ENCODE measurements around the gene RTKN2. TPM values are rescaled to one million over a fixed set of nuclear protein-coding genes. Genes with fewer than 3 reads are reported as not detected.
"Not testable (repeated sequence)": the region's sequence is repeated elsewhere in the genome, so short reads cannot be mapped to it uniquely, and the experiment has no call there.

Gene RTKN2, protein sequence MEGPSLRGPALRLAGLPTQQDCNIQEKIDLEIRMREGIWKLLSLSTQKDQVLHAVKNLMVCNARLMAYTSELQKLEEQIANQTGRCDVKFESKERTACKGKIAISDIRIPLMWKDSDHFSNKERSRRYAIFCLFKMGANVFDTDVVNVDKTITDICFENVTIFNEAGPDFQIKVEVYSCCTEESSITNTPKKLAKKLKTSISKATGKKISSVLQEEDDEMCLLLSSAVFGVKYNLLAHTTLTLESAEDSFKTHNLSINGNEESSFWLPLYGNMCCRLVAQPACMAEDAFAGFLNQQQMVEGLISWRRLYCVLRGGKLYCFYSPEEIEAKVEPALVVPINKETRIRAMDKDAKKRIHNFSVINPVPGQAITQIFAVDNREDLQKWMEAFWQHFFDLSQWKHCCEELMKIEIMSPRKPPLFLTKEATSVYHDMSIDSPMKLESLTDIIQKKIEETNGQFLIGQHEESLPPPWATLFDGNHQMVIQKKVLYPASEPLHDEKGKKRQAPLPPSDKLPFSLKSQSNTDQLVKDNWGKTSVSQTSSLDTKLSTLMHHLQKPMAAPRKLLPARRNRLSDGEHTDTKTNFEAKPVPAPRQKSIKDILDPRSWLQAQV
- 0.29 TPM in 2 replicates for total RNA-seq

DNA sequence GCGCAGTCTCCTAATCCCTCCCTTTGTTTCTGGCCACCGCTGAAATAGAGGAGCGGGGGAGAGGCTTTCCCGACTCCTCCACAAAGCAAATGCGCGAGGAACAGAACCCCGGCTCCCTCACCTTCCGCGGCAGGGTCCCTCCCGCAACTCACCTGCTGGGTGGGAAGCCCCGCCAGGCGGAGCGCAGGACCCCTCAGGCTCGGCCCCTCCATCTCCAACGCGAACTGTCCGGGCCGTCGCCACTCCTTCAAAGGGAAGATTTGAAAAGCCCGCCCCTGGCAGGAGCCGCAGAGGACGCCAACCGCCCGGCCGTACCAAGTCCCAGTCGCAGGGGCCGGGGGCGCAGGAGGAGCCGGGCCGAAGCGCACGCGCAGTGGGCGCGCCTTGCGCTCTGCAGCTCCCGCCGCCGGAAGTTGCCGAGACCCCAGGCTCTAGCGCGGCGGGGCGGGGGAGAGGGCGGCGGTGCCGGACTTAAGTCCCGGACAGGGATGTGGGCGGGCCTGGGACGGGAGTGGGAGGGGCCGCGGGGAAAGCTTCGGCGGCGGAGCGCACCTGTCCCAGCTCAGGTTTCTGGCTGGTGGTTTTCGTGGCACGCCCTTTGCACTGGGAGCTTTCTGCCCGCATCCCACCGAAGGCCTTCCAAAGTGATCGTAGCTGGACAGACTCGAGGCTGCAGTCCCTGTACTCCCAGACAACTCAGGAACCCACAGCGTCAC, at the start of gene RTKN2:
Gene RTKN2 (minus strand): TSS at position 446 of the 716 bp plus-strand sequence. CDS start 234 bp downstream, at position 212.
- no peak for DNase-seq (ENCODE audit: extremely low read depth, low read depth, low spot score)

DNA sequence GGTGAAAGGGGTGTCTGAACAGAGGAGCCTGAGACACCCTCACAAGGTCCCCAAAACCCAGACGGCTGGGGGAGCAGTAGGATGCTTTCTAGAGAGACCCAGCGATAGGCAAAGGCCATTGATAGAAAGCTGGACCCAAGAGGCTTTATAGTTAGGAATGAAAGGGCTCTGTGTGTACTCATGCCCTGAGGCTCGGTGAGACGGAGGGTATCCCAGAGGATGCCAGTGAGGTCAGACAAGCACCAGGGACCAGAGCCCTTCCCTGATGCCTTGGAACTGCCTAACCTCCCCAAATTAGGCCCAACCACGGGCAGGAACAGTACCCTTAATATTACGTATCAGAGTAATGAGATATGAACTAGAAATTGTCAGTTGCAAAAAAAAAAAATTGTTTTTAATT, 48.6 kb upstream of the RTKN2 start:
- DNase-seq (ENCODE audit: extremely low read depth, low read depth, low spot score) = no peak

DNA sequence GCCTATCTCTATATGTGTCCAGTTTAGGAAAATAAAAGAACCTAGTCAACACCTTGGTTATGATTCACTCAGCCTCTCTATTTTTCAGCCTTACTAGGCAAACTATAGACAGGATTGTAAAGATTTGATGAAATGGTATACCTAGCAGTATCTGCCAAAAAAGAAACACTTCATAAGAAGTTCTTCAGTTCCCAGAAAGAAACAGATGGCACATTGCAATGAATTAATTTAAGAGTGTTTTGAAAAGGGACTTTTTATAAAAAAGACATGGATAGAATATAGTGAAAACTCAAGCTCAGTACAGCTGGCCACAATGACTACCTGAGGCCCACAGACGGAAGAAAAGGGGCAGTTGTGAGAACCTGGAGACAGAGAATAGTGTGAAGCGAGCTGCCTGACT, 40.6 kb upstream of the RTKN2 start:
- no peak for DNase-seq (ENCODE audit: extremely low read depth, low read depth, low spot score)

DNA sequence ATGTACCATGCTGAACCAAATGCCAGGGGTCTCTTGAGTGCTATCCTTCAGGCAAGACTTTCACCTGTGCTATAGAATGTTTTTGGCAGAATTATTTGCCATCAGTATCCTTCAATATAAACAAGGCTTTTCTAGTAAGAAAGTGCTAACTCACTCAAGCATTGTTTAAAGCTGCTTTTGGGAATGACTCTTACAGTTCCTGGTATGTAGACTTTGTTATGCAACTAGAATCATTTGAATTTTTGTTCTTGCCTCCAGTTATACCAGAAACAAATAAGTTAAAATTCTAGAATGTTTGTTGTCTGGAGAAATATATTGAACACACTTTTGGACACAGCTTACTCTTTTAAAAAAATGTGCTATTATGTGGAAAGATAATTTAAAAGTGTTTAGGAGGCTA, 39.5 kb upstream of the RTKN2 start:
- DNase-seq (ENCODE audit: extremely low read depth, low read depth, low spot score) = no peak

DNA sequence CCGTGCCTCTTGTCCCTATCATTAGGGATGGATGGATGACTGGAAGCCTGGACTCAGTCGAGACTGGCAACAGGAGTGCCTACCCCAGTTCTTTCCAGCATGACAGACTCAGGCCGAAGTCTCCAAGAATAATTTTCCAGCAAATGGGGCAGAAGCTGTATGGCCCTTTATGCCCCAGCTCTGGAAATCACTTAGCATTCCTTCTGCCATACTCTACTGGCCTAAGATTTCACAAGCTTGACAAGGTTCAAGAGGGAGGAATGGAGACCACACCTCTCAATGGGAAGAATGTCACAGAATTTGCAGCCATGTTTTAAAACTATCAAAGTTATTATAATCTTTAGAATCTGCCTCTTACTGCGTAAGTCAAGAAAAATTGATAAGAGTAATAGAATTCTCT, 39.0 kb upstream of the RTKN2 start:
- no peak for DNase-seq (ENCODE audit: extremely low read depth, low read depth, low spot score)

DNA sequence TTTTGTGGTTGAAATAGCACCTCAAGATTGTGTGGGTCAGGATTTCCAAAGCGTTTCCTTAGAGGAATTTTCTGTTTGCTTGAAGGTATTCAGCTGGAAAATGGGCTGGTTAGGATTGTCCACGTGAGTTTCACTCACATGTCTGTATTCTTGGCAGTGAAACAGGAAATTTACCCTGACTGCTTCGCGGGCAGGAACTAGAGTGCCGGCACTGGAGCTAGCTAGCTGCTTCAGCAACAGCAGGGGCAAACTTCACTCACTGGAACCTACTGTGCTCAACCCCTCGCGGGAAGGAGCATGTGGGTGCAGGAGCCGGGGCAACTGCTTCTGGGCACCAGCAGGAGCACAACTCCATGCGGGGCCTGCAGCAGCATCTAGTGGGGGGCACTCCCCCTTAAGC, 38.0 kb upstream of the RTKN2 start:
- DNase-seq (ENCODE audit: extremely low read depth, low read depth, low spot score) = no peak

DNA sequence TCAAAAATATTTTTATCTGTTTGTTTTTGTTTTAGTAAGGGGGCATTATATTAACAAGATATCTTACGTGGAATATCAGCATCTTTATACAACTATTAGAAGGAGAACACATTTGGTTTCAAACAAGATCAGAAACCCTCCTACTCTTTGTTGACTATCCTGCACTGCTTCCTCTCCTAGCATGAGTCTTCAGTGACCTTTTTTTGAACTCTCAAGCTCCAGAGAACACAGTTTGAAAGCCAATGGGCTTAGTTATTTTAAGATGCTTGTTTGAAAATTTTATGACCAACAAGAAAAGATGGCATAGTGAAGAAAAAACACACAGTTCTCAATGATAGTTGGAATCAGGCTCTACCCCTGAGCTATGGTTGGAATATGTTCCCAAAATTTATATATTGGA, 37.2 kb upstream of the RTKN2 start:
- no peak for DNase-seq (ENCODE audit: extremely low read depth, low read depth, low spot score)

DNA sequence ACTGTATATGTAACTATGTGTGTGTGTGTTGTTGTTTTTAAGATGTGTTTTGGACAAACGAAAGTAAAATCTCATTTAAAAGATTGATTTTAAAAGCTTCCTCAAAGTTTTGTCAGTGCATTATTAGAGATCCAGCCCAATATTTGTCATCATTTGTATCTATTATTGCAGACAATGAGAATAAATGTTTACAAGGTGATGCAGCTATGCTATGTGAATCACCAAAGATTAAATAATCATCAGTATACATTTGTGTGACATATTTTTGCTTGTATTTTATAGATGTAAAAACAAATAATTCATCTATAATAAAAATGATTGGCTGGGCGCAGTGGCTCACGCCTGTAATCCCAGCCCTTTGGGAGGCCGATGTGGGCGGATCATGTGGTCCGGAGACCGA, 35.3 kb upstream of the RTKN2 start:
- DNase-seq (ENCODE audit: extremely low read depth, low read depth, low spot score) = no peak

DNA sequence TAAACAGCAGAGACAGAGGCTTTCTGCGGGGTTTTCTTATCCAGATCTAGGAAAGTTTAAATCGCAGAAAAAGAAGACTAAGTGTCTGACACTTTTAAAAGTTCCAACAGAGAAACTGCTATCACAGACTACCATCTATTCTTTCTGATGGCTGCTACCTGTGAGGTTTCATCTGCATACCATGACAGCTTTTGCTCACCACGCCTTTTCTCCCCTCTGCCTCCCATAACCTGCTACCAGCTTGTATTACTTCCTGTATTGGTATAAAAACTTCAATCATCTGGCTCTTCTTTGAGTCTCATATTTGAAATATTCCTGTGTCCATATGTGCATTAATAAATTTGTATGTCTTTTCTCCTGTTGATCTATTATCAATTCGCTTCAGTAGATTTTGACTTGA, 34.1 kb upstream of the RTKN2 start:
- DNase-seq (ENCODE audit: extremely low read depth, low read depth, low spot score) = no peak

DNA sequence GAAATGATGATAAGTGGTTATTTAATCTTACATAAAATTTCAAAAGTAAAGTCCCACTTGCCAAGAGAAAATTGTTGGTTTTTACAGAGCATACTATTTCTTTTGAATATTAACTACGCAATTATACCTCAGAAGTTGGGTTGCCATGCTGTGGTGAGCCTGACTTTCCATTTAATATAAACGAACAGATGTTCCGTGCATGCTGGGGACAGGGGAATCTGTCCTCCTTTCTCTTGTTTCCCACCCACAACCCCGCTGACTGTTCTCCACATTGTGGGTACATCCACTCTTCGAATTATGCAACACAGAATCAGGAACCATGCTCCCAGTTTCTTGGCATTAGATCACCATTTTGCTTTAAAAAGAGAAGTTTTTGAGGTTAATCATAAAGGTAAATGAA, 29.2 kb upstream of the RTKN2 start:
- DNase-seq (ENCODE audit: extremely low read depth, low read depth, low spot score) = no peak

DNA sequence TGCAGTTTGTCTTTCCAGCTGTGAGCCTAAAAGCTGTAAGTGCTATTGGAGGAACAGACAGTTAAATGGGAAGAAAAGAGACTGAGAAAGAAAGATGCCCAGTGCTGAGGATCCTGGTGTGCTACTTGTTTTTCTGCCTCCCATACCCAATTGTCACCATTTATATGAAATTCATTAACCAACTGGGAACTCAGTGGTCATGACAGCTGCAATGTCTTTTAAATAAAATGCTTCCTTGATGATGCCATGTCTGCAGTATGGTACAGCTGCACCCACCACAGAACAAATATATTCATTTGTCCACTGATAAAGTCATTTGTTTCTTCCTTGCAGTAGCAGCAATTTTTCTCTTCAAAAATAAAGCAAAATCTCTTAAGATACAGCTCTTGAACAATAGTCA, 15.6 kb upstream of the RTKN2 start:
- DNase-seq (ENCODE audit: extremely low read depth, low read depth, low spot score) = no peak

DNA sequence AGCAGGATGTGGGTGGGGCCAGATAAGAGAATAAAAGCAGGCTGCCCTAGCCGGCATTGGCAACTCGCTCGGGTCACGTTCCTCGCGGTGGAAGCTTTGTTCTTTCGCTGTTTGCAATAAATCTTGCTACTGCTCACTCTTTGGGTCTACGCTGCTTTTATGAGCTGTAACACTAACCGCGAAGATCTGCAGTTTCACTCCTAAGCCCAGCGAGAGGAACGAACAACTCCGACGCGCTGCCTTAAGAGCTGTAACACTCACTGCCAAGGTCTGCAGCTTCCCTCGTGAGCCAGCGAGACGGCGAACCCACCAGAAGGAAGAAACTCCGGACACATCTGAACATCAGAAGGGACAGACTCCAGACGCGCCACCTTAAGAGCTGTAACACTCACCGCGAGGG, 12.7 kb upstream of the RTKN2 start:
- not testable (repeated sequence) for DNase-seq (ENCODE audit: extremely low read depth, low read depth, low spot score)

DNA sequence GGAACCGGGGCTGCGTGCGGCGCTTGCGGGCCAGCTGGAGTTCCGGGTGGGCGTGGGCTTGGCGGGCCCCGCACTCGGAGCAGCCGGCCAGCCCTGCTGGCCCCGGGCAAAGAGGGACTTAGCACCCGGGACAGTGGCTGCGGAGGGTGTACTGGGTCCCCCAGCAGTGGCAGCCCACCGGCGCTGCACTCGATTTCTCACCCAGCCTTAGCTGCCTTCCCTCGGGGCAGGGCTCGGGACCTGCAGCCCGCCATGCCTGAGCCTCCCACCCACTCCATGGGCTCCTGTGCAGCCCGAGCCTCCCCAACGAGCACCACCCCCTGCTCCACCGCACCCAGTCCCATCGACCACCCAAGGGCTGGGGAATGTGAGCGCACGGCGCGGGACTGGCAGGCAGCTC, 11.7 kb upstream of the RTKN2 start:
- not testable (repeated sequence) for DNase-seq (ENCODE audit: extremely low read depth, low read depth, low spot score)

DNA sequence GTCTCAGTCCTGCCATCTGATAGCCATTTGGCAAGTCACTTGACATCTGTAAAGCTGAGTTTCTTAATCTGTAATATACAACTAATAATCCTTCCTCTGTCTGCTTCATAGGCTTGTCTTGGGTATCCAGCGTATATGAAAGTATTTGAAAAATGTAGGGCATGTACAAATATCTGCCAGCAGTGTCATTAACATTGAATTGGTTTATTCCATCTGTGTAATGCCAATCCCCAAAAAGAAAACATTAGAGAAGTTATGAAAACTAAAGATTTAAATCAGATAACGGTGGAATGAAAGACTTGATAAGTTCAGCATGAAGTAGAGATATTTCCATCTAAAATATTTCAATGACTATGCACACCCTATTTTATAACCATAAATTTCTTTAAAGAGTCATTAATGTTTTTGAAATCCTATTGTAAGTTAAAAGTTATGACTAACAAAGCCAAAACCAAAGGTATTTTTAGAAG, 9.8 kb upstream of the RTKN2 start:
- DNase-seq (ENCODE audit: extremely low read depth, low read depth, low spot score) = no peak

DNA sequence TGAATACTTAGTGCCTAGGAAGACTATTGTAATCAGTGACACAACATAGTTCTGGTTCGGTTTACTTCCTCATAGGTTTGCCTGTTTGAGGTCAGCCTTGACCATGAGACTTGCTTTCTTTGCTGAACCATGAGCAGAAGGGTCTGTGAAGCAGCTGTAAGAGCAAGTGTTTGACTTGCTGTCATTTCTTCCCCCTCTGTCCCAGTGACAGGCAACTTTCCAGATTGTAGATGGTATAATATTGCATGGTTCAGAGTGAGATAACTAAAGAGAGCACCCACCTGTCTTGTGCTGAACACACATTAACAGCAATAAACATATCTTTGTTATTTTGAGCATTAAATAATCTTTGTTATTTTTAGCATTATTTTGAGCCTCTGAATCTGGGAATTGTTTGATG, 9.3 kb upstream of the RTKN2 start:
- no peak for DNase-seq (ENCODE audit: extremely low read depth, low read depth, low spot score)

DNA sequence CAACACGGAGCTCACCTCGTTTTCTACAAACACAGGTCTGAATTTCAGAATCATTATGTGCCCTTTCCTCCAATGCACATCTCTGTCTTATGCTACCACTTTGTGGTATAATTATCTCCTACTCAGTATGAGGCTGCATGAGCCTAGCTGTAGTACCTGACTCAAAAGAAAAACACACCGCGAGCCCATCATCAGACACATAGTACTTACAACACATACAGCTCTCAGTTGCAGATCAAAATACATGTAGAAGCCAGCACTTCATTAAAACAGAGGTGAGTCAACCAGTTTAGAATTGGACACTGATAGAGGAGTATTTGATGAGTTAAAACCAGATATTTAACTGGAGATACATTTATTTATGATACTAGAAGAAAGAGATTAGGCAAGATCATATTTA, 1.4 kb upstream of the RTKN2 start:
- no peak for DNase-seq (ENCODE audit: extremely low read depth, low read depth, low spot score)

DNA sequence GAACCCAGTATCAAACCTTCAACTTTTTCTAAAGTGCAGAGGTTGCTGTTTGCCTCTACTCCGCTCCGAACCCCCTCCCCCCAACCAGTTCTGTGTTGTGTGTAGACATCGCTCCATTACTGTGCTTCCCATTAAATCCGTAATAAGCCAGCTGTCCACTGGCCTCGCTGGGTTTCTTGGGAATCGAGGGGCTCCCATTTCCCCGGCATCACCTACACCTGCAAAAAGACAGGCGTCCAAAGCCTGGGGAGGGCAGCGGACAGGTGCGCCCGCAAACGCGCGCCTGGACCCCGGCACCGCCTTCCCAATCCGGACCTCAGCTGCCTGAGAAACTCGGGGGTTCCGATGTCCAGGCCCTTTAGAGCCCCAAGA, 631 bp downstream of the RTKN2 start:
- no peak for DNase-seq (ENCODE audit: extremely low read depth, low read depth, low spot score)

DNA sequence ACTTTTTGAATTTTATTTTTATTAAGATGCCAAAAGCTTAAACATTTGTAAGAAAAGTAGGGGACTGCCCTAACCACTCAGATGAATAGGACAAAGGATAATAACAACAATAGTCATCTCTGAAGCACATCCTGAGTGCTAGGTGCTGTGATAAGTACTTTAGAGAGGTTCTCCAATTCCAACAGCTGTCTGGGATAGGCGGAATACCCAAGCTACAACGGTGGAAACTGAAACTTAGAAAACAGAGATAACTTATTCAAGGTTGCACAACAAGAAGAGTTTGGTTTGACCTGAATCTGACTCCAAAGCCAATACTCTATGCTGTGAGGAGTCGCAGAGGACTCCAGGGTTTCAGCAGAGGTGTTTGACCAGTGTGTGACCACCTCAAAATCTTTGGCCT, 2.0 kb downstream of the RTKN2 start:
- no peak for DNase-seq (ENCODE audit: extremely low read depth, low read depth, low spot score)

DNA sequence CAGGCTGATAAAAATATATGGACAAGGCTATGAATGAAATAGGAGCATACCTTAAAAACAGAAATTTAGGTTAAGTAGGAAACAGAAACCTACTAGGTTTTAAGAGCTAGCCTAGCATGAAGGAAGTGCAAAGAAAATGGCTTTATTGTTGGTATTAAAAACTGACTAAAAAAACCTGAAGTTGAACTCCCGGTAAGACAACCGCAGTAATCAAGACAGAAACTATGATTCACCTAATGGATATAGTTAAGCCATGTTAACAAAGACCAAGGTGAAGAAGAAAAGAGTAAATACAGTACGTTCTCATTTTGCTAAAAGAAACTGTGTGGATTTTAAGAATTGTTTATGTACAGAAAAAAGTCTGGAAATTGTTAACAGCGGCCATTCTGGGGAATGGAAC, 2.5 kb downstream of the RTKN2 start:
- no peak for DNase-seq (ENCODE audit: extremely low read depth, low read depth, low spot score)

DNA sequence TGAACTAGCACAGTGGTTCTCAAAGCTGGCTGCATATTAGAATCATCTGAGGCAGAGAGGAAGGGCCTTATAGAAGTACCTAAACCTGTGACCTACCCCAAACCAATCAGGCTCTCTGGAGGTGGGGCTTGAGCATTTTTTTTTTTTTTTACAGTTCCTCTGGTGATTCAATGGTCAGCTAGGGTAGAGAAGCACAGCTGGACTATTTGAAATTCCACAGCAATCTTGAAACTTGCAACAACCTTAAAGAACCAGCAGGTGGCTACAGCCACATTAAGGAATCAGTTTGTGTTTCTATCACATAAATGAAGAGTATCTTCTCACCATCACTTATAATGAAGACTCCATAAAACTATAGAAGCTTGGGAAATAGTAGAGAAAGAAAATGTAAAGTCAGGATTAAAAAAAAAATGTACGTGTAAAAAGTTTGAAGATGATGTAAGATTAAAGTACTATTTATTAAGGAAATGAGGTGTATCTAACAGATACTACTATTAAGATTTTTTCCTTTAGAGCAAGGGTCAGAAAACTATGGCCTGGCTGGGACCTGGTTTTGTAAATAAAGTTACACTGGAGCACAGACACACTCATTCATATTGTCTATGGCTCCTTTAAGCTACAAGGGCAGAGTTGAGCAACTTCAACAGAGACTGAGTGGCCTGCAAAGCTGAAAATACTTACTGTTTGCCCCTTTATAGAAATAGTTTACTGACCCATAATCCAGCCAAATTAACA, 3.8 kb downstream of the RTKN2 start:
- DNase-seq (ENCODE audit: extremely low read depth, low read depth, low spot score) = peak; percentile 63

DNA sequence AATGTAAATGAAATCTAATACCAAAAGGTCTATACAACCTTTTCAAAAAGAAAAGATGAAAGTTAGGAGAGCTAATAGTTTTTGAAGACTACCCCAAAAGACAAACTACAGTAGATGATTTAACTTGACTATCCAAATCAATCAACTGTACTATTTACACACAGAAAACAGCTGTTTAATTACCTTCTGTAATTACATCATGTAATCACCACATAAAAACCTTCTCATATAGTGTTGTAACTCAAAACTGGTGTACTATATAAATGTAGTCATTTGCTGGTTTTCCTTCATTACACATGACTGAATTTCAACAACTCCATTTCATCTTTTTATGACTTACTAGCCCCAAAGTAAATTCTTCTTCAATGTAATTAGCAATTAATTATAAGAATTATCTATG, 4.5 kb downstream of the RTKN2 start:
- DNase-seq (ENCODE audit: extremely low read depth, low read depth, low spot score) = no peak
